IMR-90 (cell line): Measurements from ENCODE around the gene FOSB. TPM values are rescaled to one million over a fixed set of nuclear protein-coding genes. Genes with fewer than 3 reads are reported as not detected.

ENCODE experiments used
- ATAC-seq: fragments of 200-7000 bp; cut with Tn5 transposase; 2 replicates; pipeline ENCODE4 v1.9.1; 2020; ENCODE audit warnings: low read depth, mild to moderate bottlenecking, moderate library complexity
- BruUV-seq: library from RNA; stranded (reverse); fragments of 400-500 nt; replicated peaks from 2 replicates; lab custom pipeline; 2021; lab: Mats Ljungman, UMichigan
- CTCF ChIA-PET: fragments of 300-600 bp; formaldehyde crosslinking; extraction: SDS; loops from one replicate; lab custom pipeline; 2021; ENCODE audit warnings: antibody characterized with exemption; lab: Yijun Ruan, JAX
- POLR2A ChIA-PET: fragments of 300-600 bp; sonication (Branson Sonifier 250); formaldehyde crosslinking; loops from one replicate; lab custom pipeline; 2022; ENCODE audit warnings: antibody characterized with exemption; ENCODE audit not compliant: unreplicated experiment; lab: Charles Lee
- DNase-seq: peaks from one replicate; pipeline ENCODE4 v3.0.0; 2013
- H2AFZ ChIP-seq: replicated peaks from 2 replicates; pipeline ENCODE3; 2013; ENCODE audit warnings: low read length, mild to moderate bottlenecking; ENCODE audit not compliant: poor library complexity
- H2AK5ac ChIP-seq: 2 replicates; pipeline ENCODE4 v1.6.1; 2013; ENCODE audit warnings: low read depth, low read length, inconsistent platforms
- H2AK9ac ChIP-seq: replicated peaks from 2 replicates; pipeline ENCODE3; 2013; ENCODE audit warnings: mild to moderate bottlenecking, low read depth, low read length, moderate library complexity; ENCODE audit not compliant: poor library complexity
- H2BK120ac ChIP-seq: 2 replicates; pipeline ENCODE4 v1.6.1; 2013; ENCODE audit warnings: low read depth, low read length, inconsistent platforms
- H2BK15ac ChIP-seq: 3 replicates; pipeline ENCODE4 v1.6.1; 2013; ENCODE audit warnings: low read depth, low read length, inconsistent platforms
- H2BK20ac ChIP-seq: 2 replicates; pipeline ENCODE4 v1.6.1; 2013; ENCODE audit warnings: low read depth, mild to moderate bottlenecking, inconsistent platforms, low read length, moderate library complexity
- H2BK5ac ChIP-seq: 2 replicates; pipeline ENCODE4 v1.6.1; 2013; ENCODE audit warnings: mild to moderate bottlenecking, low read depth, low read length, inconsistent platforms; ENCODE audit not compliant: poor library complexity, severe bottlenecking
- H3K14ac ChIP-seq: replicated peaks from 2 replicates; pipeline ENCODE4 v1.6.1; 2013; ENCODE audit warnings: low read depth, low read length, inconsistent platforms
- H3K18ac ChIP-seq: 2 replicates; pipeline ENCODE4 v1.6.1; 2013; ENCODE audit warnings: low read depth, low read length, control low read depth
- H3K23ac ChIP-seq: 2 replicates; pipeline ENCODE4 v1.6.1; 2013; ENCODE audit warnings: low read depth, low read length, inconsistent platforms
- H3K27ac ChIP-seq: 2 replicates; pipeline ENCODE4 v1.5.1; 2013; ENCODE audit warnings: mild to moderate bottlenecking, control low read depth, low read length; ENCODE audit not compliant: insufficient read depth
- H3K27me3 ChIP-seq: 2 replicates; pipeline ENCODE4 v1.6.1; 2013; ENCODE audit warnings: low read length; ENCODE audit not compliant: control insufficient read depth, insufficient read depth
- H3K36me3 ChIP-seq: 2 replicates; pipeline ENCODE4 v1.6.1; 2013; ENCODE audit warnings: low read length, mixed read lengths; ENCODE audit not compliant: control insufficient read depth, insufficient read depth
- H3K4ac ChIP-seq: 2 replicates; pipeline ENCODE4 v1.6.1; 2013; ENCODE audit warnings: low read depth, low read length, inconsistent platforms
- H3K4me1 ChIP-seq: 2 replicates; pipeline ENCODE4 v1.6.1; 2013; ENCODE audit warnings: low read length, mixed read lengths; ENCODE audit not compliant: control insufficient read depth, insufficient read depth
- H3K4me2 ChIP-seq: 2 replicates; pipeline ENCODE4 v1.6.1; 2013; ENCODE audit warnings: low read depth, mild to moderate bottlenecking, control low read depth, low read length, moderate library complexity
- H3K4me3 ChIP-seq: 2 replicates; pipeline ENCODE4 v1.5.1; 2013; ENCODE audit warnings: low read depth, mild to moderate bottlenecking, control low read depth, low read length, moderate library complexity; ENCODE audit not compliant: insufficient read depth
- H3K56ac ChIP-seq: 2 replicates; pipeline ENCODE4 v1.6.1; 2013; ENCODE audit warnings: low read length, inconsistent platforms; ENCODE audit not compliant: insufficient read depth; ENCODE audit errors: extremely low read depth
- H3K79me1 ChIP-seq, 2 experiments: 2 replicates each; pipeline ENCODE4 v1.6.1; 2013; ENCODE audit warnings: low read length in 2 of 2, inconsistent platforms in 1 of 2, low read depth in 1 of 2
- H3K9ac ChIP-seq: 2 replicates; pipeline ENCODE4 v1.6.1; 2013; ENCODE audit warnings: low read depth, low read length, control low read depth
- H3K9me1 ChIP-seq: 2 replicates; pipeline ENCODE4 v1.6.1; 2013; ENCODE audit warnings: low read length, inconsistent platforms; ENCODE audit not compliant: insufficient read depth
- H3K9me3 ChIP-seq: 2 replicates; pipeline ENCODE4 v1.6.1; 2013; ENCODE audit warnings: low read length; ENCODE audit not compliant: control insufficient read depth, insufficient read depth
- H4K20me1 ChIP-seq: 2 replicates; pipeline ENCODE4 v1.6.1; 2013; ENCODE audit warnings: low read length, inconsistent platforms; ENCODE audit not compliant: insufficient read depth
- H4K5ac ChIP-seq: 2 replicates; pipeline ENCODE4 v1.6.1; 2013; ENCODE audit warnings: mild to moderate bottlenecking, low read depth, low read length, control low read depth
- H4K8ac ChIP-seq, 2 experiments: 2 replicates each; pipeline ENCODE4 v1.6.1; 2013; ENCODE audit warnings: low read depth in 2 of 2, low read length in 2 of 2, control low read depth in 1 of 2, inconsistent platforms in 1 of 2
- H4K91ac ChIP-seq: 2 replicates; pipeline ENCODE4 v1.6.1; 2013; ENCODE audit warnings: low read depth, low read length, inconsistent platforms; ENCODE audit not compliant: insufficient read depth
- FOS ChIP-seq: fragments of 150-350 bp; IDR thresholded peaks from 2 replicates; pipeline ENCODE4 v1.6.1; 2016; ENCODE audit warnings: low read depth, low read length
- MXI1 ChIP-seq: IDR thresholded peaks from 2 replicates; pipeline ENCODE4 v1.6.1; 2012; ENCODE audit warnings: low read depth, mild to moderate bottlenecking, low read length, moderate library complexity, borderline replicate concordance
- POLR2A ChIP-seq: IDR thresholded peaks from 2 replicates; pipeline ENCODE4 v1.6.1; 2012; ENCODE audit warnings: mild to moderate bottlenecking, low read depth, low read length
- WGBS, 2 experiments: methylation state at CpG; one replicate each; pipeline versions ENCODE4 v1.1.5 to v1.1.7; 2013; ENCODE audit warnings: missing lambda C conversion rate in 2 of 2; ENCODE audit not compliant: insufficient read length in 1 of 2; ENCODE audit errors: extremely low coverage in 2 of 2; 5-methylcytosine and 5-hydroxymethylcytosine counted together
- dilution Hi-C: fragments of 300-500 bp; cut with HindIII; formaldehyde crosslinking; loops from one replicate; pipeline ENCODE4 v1.14.3; 2018; ENCODE audit warnings: low sequenced_read_pairs; ENCODE audit not compliant: unreplicated experiment
- in situ Hi-C: fragments of 300-500 bp; cut with MboI; formaldehyde crosslinking; loops from 3 replicates; pipeline ENCODE4 v1.14.3; 2019; ENCODE audit warnings: low sequenced_read_pairs, inconsistent platforms, mixed read lengths
- intact Hi-C: fragments of 100-400 bp; cut with micrococcal nuclease; formaldehyde crosslinking; loops from 2 replicates; pipeline ENCODE4 v1.10.0; 2022
- polyA plus RNA-seq, 3 experiments: library from polyadenylated mRNA; depleted of rRNA; stranded (reverse); fragments of >200 nt; gene quantifications; 2 replicates each; pipeline ENCODE4 v1.2.3, GENCODE V29; 2012; ENCODE audit warnings: low replicate concordance in 1 of 3
- total RNA-seq: library from RNA; depleted of rRNA; stranded (reverse); fragments of >200 nt; gene quantifications from 2 replicates; pipeline ENCODE4 v1.2.3, GENCODE V29; 2012
- TF ChIP-seq, protein P1 (sequence below): fragments of 150-350 bp; IDR thresholded peaks from 2 replicates; pipeline ENCODE4 v1.6.1; 2017; ENCODE audit warnings: mild to moderate bottlenecking, antibody characterized with exemption, low read length, low read depth

The FOSB gene
- total and polyA plus RNA-seq, 2 of the 4 experiments (the other 2 are of a cell fraction), result 11.1 to 15.6 TPM

DNA sequence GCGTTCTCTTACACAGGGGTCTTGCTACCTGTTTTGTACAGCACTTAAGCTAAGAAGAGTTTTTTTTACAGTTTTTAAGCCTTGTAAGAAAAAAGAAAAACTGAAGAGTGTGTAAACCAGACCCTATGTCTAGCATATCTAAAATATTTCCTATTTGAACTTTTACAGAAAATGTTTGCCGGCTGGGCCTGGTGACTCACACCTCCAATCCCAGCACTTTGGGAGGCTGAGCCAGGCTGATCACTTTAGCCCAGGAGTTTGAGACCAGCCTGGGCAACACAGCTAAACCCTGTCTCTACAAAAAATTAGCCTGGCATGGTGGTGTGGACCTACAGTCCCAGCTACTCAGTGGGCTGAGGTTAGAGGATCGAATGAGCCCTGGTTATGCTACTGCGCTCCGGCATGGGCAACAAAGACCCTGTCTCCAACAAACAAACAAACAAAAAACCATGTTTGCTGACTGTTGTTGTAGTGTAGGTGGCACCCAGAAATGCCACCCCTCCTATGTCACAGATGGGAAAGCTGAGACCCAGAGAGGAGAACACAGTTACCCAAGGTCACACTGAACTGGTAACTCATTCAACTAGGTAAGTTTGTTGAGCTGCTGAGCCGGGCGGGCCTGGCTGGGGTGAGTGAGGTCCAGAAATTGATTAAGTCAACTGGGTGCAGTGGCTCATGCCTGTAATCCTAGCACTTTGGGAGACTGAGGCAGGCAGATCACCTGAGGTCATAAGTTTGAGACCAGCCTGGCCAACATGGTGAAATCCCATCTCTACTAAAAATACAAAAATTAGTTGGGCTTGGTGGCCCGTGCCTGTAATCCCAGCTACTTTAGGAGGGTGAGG lies 37.6 kb downstream of the FOSB start:
- ChIA-PET POLR2A (no interaction called here), CTCF (interaction anchor here (0.7 to 1.5 kb wide), 3 partner anchors 20 to 871 kb away, joined by 3 to 5 read pairs (median 3); no protein-coding TSS in a partner anchor)
- in situ Hi-C loops, result no loop called here

More for the DNA sequence above, 37.6 kb downstream of the FOSB start:
- ATAC-seq (0 out of 2 replicates have a peak, but pooled peaks have one; percentile 2), DNase-seq (peak; percentile 58)
- Histone ChIP-seq H3K9ac (peak overlapping the region; percentile 29; the same call in 1 of the 2 replicates), H2AK9ac (peak overlapping the region; percentile 79), H3K56ac (no peak overlapping the region), H3K4ac (peak overlapping the region; percentile 77), H2AK5ac (peak overlapping the region; percentile 100), H3K79me1 (peaks cover 0 to 38% of the 10 kb centered on the region in 2 experiments; a peak in 2 of 4 replicates), H3K9me3 (no peaks in the 10 kb centered on the region), H2BK5ac (peak overlapping the region; percentile 59), H2BK15ac (peak overlapping the region; percentile 93; the same call in 2 of the 3 replicates), H3K23ac (peak overlapping the region; percentile 82; the same call in 1 of the 2 replicates), H3K4me1 (peaks cover 11% of the 10 kb centered on the region), H2AFZ (peak overlapping the region; percentile 82), H3K14ac (peak overlapping the region; percentile 33), H4K20me1 (peaks cover 15% of the 10 kb centered on the region), H3K36me3 (peaks cover under 1% of the 10 kb centered on the region; the same call in 1 of the 2 replicates), H3K9me1 (peaks cover 12% of the 10 kb centered on the region), H2BK20ac (peak overlapping the region; percentile 81; the same call in 1 of the 2 replicates), H4K8ac (peak overlapping the region; percentile 67 to 76; a peak in 3 of 4 replicates), H3K18ac (peak overlapping the region; percentile 39; the same call in 1 of the 2 replicates), H2BK120ac (peak overlapping the region; percentile 76; the same call in 1 of the 2 replicates), H4K5ac (peak overlapping the region; percentile 32; the same call in 1 of the 2 replicates), H4K91ac (peak overlapping the region; percentile 62; the same call in 1 of the 2 replicates), H3K27me3 (no peaks in the 10 kb centered on the region), H3K4me3 (no peak overlapping the region), H3K4me2 (0 out of 2 replicates have a peak overlapping the region, but pooled peaks have one; percentile 0), H3K27ac (peak overlapping the region; percentile 81)
- WGBS, 2 experiments, result no CpG with 5 or more reads among the region's 8 CpGs
- intact Hi-C loops, result loop anchor here (5.0 kb wide), 2 partner anchors 137 to 187 kb away; partner anchors contain the start of genes QPCTL and SNRPD2
- dilution Hi-C loops, result no loop called here
- BruUV-seq, result no TSS peak
- no peak for TF ChIP-seq MXI1
- peak; percentile 52; the same call in 1 of the 2 replicates for TF ChIP-seq FOS
- TF ChIP-seq, protein P1, sequence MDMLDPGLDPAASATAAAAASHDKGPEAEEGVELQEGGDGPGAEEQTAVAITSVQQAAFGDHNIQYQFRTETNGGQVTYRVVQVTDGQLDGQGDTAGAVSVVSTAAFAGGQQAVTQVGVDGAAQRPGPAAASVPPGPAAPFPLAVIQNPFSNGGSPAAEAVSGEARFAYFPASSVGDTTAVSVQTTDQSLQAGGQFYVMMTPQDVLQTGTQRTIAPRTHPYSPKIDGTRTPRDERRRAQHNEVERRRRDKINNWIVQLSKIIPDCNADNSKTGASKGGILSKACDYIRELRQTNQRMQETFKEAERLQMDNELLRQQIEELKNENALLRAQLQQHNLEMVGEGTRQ, result no peak
- no peak for TF ChIP-seq POLR2A
